Measurements from ENCODE around the gene PRSS57.
A peak's percentile ranks its signal among the peaks of the same experiment; 100 is the strongest.

Gene PRSS57

GRCh38 chr19:695352-695949, at the start of gene PRSS57:
PRSS57 (minus strand) TSS chr19:695452; CDS start chr19:695430, 22 bp downstream.
- TF ChIP-seq MAX (IDR thresholded peaks at IDR 0.05) (no peak), TAF1 (IDR thresholded peaks at IDR 0.05; ENCODE audit: low read depth) (no peak), RAD21 (IDR thresholded peaks at IDR 0.05; ENCODE audit: low read depth) (no peak), EGR1 (IDR thresholded peaks at IDR 0.05) (no peak), TCF12 (IDR thresholded peaks at IDR 0.05; ENCODE audit: low read depth) (no peak), REST (IDR thresholded peaks at IDR 0.05; ENCODE audit: low read depth) (no peak), NFIC (IDR thresholded peaks at IDR 0.05) (no peak), CEBPB (IDR thresholded peaks at IDR 0.05) (no peak), CREB1 (IDR thresholded peaks at IDR 0.05; ENCODE audit: low read depth) (no peak), TEAD4 (IDR thresholded peaks at IDR 0.05) (no peak), ZBTB7A (IDR thresholded peaks at IDR 0.05; ENCODE audit: low read depth) (no peak), EP300 (IDR thresholded peaks at IDR 0.05; ENCODE audit: borderline replicate concordance) (no peak), USF1 (IDR thresholded peaks at IDR 0.05) (no peak), YY1 (IDR thresholded peaks at IDR 0.05; ENCODE audit: low read depth) (no peak)

- TF ChIP-seq MAX (IDR thresholded peaks at IDR 0.05) (peak; percentile 52; the same call in 1 of the 2 replicates), ZBTB7A (IDR thresholded peaks at IDR 0.05; ENCODE audit: low read depth) (peak; percentile 88), CEBPB (IDR thresholded peaks at IDR 0.05) (no peak), RAD21 (IDR thresholded peaks at IDR 0.05; ENCODE audit: low read depth) (peak; percentile 5; the same call in 1 of the 2 replicates), NFIC (IDR thresholded peaks at IDR 0.05) (peak; percentile 84), REST (IDR thresholded peaks at IDR 0.05; ENCODE audit: low read depth) (no peak), YY1 (IDR thresholded peaks at IDR 0.05; ENCODE audit: low read depth) (no peak), FOXM1 (IDR thresholded peaks at IDR 0.05; ENCODE audit: borderline replicate concordance, low read depth) (0 out of 2 replicates have a peak, but pooled peaks have one; percentile 43), USF1 (IDR thresholded peaks at IDR 0.05) (peak; percentile 68), EP300 (IDR thresholded peaks at IDR 0.05; ENCODE audit: borderline replicate concordance) (peak; percentile 80), TCF12 (IDR thresholded peaks at IDR 0.05; ENCODE audit: low read depth) (peak; percentile 85), TEAD4 (IDR thresholded peaks at IDR 0.05) (no peak)
Measured at GRCh38 chr19:743168-743687, 48.0 kb upstream of the PRSS57 start.

- TF ChIP-seq TCF12 (IDR thresholded peaks at IDR 0.05; ENCODE audit: low read depth) (no peak), TEAD4 (IDR thresholded peaks at IDR 0.05) (no peak), CREB1 (IDR thresholded peaks at IDR 0.05; ENCODE audit: low read depth) (no peak), REST (IDR thresholded peaks at IDR 0.05; ENCODE audit: low read depth) (no peak), TAF1 (IDR thresholded peaks at IDR 0.05; ENCODE audit: low read depth) (no peak), CEBPB (IDR thresholded peaks at IDR 0.05) (no peak), YY1 (IDR thresholded peaks at IDR 0.05; ENCODE audit: low read depth) (no peak), ZBTB7A (IDR thresholded peaks at IDR 0.05; ENCODE audit: low read depth) (no peak), MAX (IDR thresholded peaks at IDR 0.05) (no peak), EGR1 (IDR thresholded peaks at IDR 0.05) (no peak), USF1 (IDR thresholded peaks at IDR 0.05) (no peak), EP300 (IDR thresholded peaks at IDR 0.05; ENCODE audit: borderline replicate concordance) (no peak), FOXM1 (IDR thresholded peaks at IDR 0.05; ENCODE audit: borderline replicate concordance, low read depth) (no peak), RAD21 (IDR thresholded peaks at IDR 0.05; ENCODE audit: low read depth) (no peak), NFIC (IDR thresholded peaks at IDR 0.05) (no peak)
Measured at GRCh38 chr19:742540-743075, 47.4 kb upstream of the PRSS57 start.

Data from Ishikawa (cell line).